ENCODE data around the gene SLC26A9. TPM values are rescaled to one million over a fixed set of nuclear protein-coding genes. Genes with fewer than 3 reads are reported as not detected.

The SLC26A9 gene, protein sequence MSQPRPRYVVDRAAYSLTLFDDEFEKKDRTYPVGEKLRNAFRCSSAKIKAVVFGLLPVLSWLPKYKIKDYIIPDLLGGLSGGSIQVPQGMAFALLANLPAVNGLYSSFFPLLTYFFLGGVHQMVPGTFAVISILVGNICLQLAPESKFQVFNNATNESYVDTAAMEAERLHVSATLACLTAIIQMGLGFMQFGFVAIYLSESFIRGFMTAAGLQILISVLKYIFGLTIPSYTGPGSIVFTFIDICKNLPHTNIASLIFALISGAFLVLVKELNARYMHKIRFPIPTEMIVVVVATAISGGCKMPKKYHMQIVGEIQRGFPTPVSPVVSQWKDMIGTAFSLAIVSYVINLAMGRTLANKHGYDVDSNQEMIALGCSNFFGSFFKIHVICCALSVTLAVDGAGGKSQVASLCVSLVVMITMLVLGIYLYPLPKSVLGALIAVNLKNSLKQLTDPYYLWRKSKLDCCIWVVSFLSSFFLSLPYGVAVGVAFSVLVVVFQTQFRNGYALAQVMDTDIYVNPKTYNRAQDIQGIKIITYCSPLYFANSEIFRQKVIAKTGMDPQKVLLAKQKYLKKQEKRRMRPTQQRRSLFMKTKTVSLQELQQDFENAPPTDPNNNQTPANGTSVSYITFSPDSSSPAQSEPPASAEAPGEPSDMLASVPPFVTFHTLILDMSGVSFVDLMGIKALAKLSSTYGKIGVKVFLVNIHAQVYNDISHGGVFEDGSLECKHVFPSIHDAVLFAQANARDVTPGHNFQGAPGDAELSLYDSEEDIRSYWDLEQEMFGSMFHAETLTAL
- total RNA-seq (2012; rRNA removed): not detected in 2 replicates

DNA sequence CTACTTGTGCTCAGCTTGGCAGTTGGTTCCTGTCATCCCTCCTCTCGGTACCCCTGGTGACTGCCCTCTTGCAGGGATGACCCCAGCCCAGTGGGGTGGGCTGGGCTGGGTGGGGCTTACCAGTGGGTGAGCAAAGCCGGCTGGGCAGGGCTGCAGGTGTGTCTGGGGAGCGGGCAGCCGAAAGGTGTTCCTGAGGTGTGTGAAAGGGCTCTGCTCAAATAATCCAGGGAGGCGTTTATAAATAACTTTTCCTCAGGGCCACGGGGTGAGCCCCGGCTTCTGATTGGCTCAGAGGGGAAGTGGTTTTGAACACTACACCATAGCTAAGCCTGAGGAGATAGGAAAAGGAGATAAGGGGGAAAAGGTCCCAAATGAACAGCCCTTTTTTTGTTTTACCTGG is at the start of gene SLC26A9:
TSS of gene SLC26A9 (minus strand) at position 212 of the 400 bp plus-strand sequence. CDS start 7,636 bp downstream, outside the sequence.
- H3K4me2 ChIP-seq (ENCODE audit: low read length): no peak within 1 kb of the TSS
- H3K9me3 ChIP-seq (replicated peaks; ENCODE audit: low read length): no peaks in the 10 kb centered on the region
- H3K36me3 ChIP-seq (ENCODE audit: insufficient read depth, low read length): no peaks in the 10 kb centered on the region
- H3K27me3 ChIP-seq (ENCODE audit: control insufficient read depth, insufficient read depth, low read length): peaks cover 79% of the 10 kb centered on the region
- no peak within 1 kb of the TSS for H3K9ac ChIP-seq (ENCODE audit: low read depth, low read length)
- H3K4me3 ChIP-seq (ENCODE audit: low read length): no peak within 1 kb of the TSS
- no peaks in the 10 kb centered on the region for H3K4me1 ChIP-seq (ENCODE audit: control insufficient read depth, insufficient read depth, low read length)

DNA sequence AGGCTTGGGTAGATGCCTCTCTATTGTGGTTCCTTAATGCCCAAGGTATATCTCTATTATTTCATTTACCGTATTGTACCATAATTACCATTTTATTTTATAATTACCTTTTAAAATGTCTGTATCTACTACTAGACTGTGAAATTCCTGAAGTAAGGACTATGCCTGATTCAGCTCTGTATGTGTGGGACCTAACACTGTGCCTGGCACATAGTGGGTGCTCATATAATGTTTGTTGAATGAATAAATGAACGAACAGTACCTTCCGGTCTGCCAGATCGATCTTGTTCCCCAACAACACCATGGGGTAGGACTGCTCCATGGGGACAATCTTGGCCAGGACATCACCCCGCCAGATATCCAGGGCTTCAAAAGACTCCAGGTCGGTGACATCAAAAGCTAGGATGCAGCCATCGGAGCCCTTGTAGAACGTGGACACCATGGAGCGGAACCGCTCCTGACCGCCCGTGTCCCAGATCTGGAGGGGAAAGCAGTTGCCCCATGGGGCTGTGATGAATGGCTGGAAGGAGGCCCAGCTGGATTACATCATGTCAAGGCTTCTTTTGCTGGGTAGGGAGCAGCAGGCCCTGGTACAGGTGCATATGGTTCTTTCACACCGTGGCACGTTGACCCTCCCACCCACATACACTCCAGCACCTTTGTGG is 49.1 kb upstream of the SLC26A9 start:
- peaks cover 26% of the 10 kb centered on the region for H3K36me3 ChIP-seq (ENCODE audit: insufficient read depth, low read length)
- no peaks in the 10 kb centered on the region for H3K27me3 ChIP-seq (ENCODE audit: control insufficient read depth, insufficient read depth, low read length)
- H3K4me2 ChIP-seq (ENCODE audit: low read length): no peak overlapping the region
- H3K9ac ChIP-seq (ENCODE audit: low read depth, low read length): no peak overlapping the region
- peaks cover 9% of the 10 kb centered on the region for H3K4me1 ChIP-seq (ENCODE audit: control insufficient read depth, insufficient read depth, low read length)
- no peak overlapping the region for H3K4me3 ChIP-seq (ENCODE audit: low read length)
- no peaks in the 10 kb centered on the region for H3K9me3 ChIP-seq (replicated peaks; ENCODE audit: low read length)

DNA sequence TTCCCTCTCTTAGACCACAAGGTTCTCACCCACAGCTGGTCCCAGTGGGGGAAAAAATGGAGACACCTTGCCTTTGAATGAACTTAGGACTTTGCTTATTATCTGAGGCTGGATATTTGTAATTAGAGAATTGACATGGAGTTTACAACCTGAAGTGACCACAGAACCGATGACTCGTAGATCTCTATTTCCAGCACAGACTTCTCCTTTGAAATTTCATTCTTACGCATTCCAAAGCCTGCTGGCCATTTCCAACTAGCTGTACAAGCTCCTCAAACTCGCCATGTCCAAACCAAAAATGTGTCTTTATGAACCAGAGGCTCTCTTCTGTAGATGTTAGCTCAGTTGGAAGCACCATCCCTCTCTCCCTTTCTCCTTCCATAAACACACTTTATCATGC is 48.0 kb upstream of the SLC26A9 start:
- Histone ChIP-seq H3K9me3 (replicated peaks; ENCODE audit: low read length) (no peaks in the 10 kb centered on the region), H3K36me3 (ENCODE audit: insufficient read depth, low read length) (peaks cover 26% of the 10 kb centered on the region), H3K4me1 (ENCODE audit: control insufficient read depth, insufficient read depth, low read length) (peaks cover 9% of the 10 kb centered on the region), H3K27me3 (ENCODE audit: control insufficient read depth, insufficient read depth, low read length) (no peaks in the 10 kb centered on the region), H3K4me2 (ENCODE audit: low read length) (no peak overlapping the region), H3K9ac (ENCODE audit: low read depth, low read length) (no peak overlapping the region), H3K4me3 (ENCODE audit: low read length) (no peak overlapping the region)

DNA sequence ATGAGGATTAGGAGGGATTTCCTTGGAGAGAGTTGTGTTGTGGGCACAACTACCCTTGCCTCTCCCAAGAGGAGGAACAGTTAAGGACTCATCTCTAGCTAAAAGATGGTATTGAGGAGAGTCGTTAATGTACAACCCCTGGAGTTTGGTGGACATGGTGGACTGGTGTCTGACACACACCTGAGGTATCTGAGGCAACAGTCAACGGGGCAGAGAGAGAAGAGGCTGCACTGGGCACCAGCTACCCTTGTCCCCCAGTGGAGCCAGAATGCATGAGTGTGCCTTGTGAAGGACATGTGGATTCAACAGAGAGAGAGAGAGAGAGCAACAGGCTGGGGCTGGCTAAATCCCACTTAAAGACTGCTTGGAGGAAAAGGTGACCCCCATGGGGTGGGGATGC is 47.0 kb upstream of the SLC26A9 start:
- Histone ChIP-seq H3K4me3 (ENCODE audit: low read length) (no peak overlapping the region), H3K36me3 (ENCODE audit: insufficient read depth, low read length) (peaks cover 26% of the 10 kb centered on the region), H3K4me2 (ENCODE audit: low read length) (no peak overlapping the region), H3K4me1 (ENCODE audit: control insufficient read depth, insufficient read depth, low read length) (peaks cover 9% of the 10 kb centered on the region), H3K27me3 (ENCODE audit: control insufficient read depth, insufficient read depth, low read length) (no peaks in the 10 kb centered on the region), H3K9me3 (replicated peaks; ENCODE audit: low read length) (no peaks in the 10 kb centered on the region), H3K9ac (ENCODE audit: low read depth, low read length) (no peak overlapping the region)

DNA sequence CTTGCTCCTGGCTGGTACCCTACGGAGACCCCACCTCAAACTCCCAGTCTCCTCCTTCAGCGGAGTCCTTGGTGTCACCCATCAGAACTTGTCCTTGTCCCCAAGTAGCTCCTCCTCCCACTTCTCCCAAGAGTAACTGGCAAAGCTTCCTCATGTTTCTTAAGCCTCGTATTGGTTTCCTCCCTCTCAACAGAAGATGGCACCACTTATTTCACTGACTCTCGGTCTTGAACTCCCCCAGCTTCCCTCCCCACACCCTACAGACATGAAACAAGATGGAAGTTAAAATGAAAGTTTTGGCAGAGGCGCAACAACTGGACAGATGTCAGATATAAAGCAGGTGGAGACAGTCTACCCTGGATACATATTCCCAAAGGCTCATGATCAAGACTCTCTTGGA is 46.5 kb upstream of the SLC26A9 start:
- no peak overlapping the region for H3K4me3 ChIP-seq (ENCODE audit: low read length)
- H3K9me3 ChIP-seq (replicated peaks; ENCODE audit: low read length): no peaks in the 10 kb centered on the region
- no peaks in the 10 kb centered on the region for H3K27me3 ChIP-seq (ENCODE audit: control insufficient read depth, insufficient read depth, low read length)
- H3K4me1 ChIP-seq (ENCODE audit: control insufficient read depth, insufficient read depth, low read length): peaks cover 9% of the 10 kb centered on the region
- no peak overlapping the region for H3K9ac ChIP-seq (ENCODE audit: low read depth, low read length)
- peaks cover 26% of the 10 kb centered on the region for H3K36me3 ChIP-seq (ENCODE audit: insufficient read depth, low read length)
- H3K4me2 ChIP-seq (ENCODE audit: low read length): no peak overlapping the region

DNA sequence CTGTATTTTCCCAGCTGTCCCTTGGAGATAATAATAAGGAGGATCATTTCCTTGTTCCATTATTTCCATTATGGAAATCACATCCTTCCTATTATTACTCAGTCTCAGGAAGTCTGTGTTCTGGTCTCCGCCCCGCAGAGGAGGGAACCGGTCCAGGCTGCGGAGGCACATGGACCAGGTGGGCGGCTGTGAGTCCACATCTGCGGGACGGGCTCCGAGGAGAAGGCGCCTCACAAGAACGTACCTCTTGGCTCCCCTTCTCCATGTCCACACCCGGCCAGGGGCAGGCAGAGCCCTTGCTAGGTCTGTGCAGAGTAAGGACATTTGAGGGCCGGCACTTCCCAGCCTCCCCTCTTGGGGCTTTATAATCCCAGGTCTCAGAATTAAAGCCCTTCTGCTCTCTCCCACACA is 45.3 kb upstream of the SLC26A9 start:
- H3K36me3 ChIP-seq (ENCODE audit: insufficient read depth, low read length): peaks cover 18% of the 10 kb centered on the region
- H3K9me3 ChIP-seq (replicated peaks; ENCODE audit: low read length): no peaks in the 10 kb centered on the region
- peaks cover 9% of the 10 kb centered on the region for H3K4me1 ChIP-seq (ENCODE audit: control insufficient read depth, insufficient read depth, low read length)
- no peaks in the 10 kb centered on the region for H3K27me3 ChIP-seq (ENCODE audit: control insufficient read depth, insufficient read depth, low read length)
- no peak overlapping the region for H3K4me2 ChIP-seq (ENCODE audit: low read length)
- H3K9ac ChIP-seq (ENCODE audit: low read depth, low read length): no peak overlapping the region
- no peak overlapping the region for H3K4me3 ChIP-seq (ENCODE audit: low read length)

DNA sequence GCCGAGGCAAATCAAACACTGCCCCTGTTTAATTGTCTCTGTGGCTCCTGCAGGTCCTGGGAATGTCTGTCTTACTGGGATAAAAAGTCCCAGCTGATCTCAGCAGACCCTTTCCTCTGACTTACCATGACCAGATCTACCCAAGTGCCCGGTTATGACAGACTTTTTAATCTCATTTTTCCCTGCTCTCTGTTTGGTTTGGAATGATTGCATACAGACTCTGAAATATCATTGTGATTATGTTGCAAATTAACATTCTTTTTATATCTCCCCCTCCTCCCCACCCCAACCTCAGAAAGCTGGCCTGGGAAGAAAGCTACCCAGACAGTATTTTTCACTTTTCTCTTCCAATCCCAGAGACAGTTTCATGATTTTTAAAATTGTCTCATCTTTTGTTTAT is 43.6 kb upstream of the SLC26A9 start:
- no peak overlapping the region for H3K4me3 ChIP-seq (ENCODE audit: low read length)
- no peak overlapping the region for H3K9ac ChIP-seq (ENCODE audit: low read depth, low read length)
- H3K36me3 ChIP-seq (ENCODE audit: insufficient read depth, low read length): peaks cover under 1% of the 10 kb centered on the region
- H3K4me1 ChIP-seq (ENCODE audit: control insufficient read depth, insufficient read depth, low read length): peaks cover 9% of the 10 kb centered on the region
- no peaks in the 10 kb centered on the region for H3K27me3 ChIP-seq (ENCODE audit: control insufficient read depth, insufficient read depth, low read length)
- H3K9me3 ChIP-seq (replicated peaks; ENCODE audit: low read length): no peaks in the 10 kb centered on the region
- no peak overlapping the region for H3K4me2 ChIP-seq (ENCODE audit: low read length)

DNA sequence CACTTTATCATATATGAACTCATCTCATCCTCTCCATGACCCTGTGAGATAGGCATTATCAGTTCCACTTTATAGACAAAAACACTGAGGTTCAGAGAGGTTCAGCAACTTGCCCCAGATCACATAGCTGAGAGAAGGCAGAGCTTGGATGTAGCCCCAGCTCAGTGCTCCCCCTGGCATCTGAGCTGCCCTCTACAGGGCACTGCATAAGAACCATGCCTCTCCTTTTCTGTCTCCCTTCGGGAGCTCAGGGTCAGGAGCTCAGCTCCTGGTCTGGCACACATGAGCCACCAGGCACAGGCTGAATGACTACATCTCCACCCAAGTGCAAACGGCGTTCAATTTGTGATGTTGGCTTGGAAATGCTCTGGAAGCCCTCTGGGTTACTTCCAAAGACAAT is 43.0 kb upstream of the SLC26A9 start:
- H3K9me3 ChIP-seq (replicated peaks; ENCODE audit: low read length): no peaks in the 10 kb centered on the region
- peaks cover 4% of the 10 kb centered on the region for H3K4me1 ChIP-seq (ENCODE audit: control insufficient read depth, insufficient read depth, low read length)
- H3K27me3 ChIP-seq (ENCODE audit: control insufficient read depth, insufficient read depth, low read length): no peaks in the 10 kb centered on the region
- H3K36me3 ChIP-seq (ENCODE audit: insufficient read depth, low read length): no peaks in the 10 kb centered on the region
- no peak overlapping the region for H3K4me2 ChIP-seq (ENCODE audit: low read length)
- H3K9ac ChIP-seq (ENCODE audit: low read depth, low read length): no peak overlapping the region
- H3K4me3 ChIP-seq (ENCODE audit: low read length): no peak overlapping the region

DNA sequence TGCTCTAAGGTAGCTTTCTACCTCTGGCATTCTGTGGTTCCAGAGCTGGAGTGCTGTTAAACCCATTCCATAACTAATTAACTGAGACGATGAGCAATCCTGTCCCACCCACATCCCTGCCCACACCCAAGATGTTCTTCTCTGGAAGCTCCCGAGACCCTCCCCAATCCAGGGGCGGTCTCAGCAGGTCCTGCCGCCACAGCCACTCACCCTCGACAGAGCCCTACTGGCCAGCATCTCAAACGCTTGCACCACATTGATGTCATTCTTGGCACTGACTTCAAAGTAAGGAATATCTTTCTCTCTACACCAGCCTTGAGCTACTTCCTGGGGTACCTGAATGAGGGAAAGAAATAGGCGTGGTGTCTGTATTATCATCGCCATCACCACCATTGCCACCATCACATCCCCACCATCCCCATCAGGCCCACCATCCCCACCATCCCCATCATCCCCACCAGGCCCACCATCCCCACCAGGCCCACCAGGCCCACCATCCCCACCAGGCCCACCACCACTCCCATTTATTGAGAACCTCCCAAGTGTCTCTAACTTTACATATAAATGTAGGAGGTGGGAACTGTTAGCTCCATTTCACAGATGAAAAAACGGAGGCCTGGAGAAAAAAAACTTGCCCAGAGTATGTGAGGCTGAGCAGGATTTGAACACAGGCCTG is 42.2 kb upstream of the SLC26A9 start:
- no peak overlapping the region for H3K9ac ChIP-seq (ENCODE audit: low read depth, low read length)
- H3K4me3 ChIP-seq (ENCODE audit: low read length): no peak overlapping the region
- no peaks in the 10 kb centered on the region for H3K36me3 ChIP-seq (ENCODE audit: insufficient read depth, low read length)
- H3K9me3 ChIP-seq (replicated peaks; ENCODE audit: low read length): no peaks in the 10 kb centered on the region
- H3K27me3 ChIP-seq (ENCODE audit: control insufficient read depth, insufficient read depth, low read length): no peaks in the 10 kb centered on the region
- H3K4me2 ChIP-seq (ENCODE audit: low read length): no peak overlapping the region
- no peaks in the 10 kb centered on the region for H3K4me1 ChIP-seq (ENCODE audit: control insufficient read depth, insufficient read depth, low read length)

DNA sequence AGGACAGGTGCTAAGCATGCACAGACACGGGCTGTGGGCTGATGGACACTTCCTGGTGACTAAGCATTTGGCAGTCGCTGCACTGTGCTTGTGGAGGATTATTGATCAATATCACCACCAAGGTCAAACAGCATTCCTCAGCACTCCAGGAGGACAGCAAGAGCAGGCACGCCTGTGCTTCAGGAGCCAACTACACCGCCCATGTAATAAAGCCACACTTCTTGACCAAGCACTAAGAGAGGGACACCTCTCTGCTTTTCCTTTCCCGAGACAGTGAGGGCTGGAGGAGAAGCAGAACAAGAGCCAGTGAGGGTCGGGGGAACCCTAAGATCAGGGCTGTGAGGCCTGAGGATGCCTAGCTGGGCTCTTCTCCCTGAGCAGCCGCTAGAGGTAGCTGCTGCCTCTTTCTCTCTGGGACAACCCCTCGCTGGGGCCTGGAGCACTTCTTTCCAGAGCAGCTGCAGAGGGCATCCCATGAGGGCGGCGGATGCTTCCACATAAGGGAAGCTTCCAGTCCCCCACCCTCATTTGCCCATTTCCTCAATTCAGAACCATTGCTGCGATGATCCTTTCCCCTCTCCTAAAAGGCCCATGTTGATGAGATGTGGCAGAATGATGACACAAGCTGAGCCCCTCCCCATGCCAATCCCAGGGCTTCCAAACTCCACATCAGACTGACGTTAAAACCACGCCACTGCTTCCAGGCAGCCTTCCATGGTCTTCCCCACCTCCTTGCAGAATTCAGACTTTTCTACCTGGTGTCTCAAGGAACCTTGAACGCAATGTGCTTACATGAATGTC is 40.9 kb upstream of the SLC26A9 start:
- H3K36me3 ChIP-seq (ENCODE audit: insufficient read depth, low read length): no peaks in the 10 kb centered on the region
- no peaks in the 10 kb centered on the region for H3K27me3 ChIP-seq (ENCODE audit: control insufficient read depth, insufficient read depth, low read length)
- H3K4me2 ChIP-seq (ENCODE audit: low read length): no peak overlapping the region
- H3K9me3 ChIP-seq (replicated peaks; ENCODE audit: low read length): no peaks in the 10 kb centered on the region
- no peaks in the 10 kb centered on the region for H3K4me1 ChIP-seq (ENCODE audit: control insufficient read depth, insufficient read depth, low read length)
- no peak overlapping the region for H3K4me3 ChIP-seq (ENCODE audit: low read length)
- no peak overlapping the region for H3K9ac ChIP-seq (ENCODE audit: low read depth, low read length)
